Loucy (cell line): Measurements from ENCODE around the gene EXD1.

Source experiments
- H2AFZ ChIP-seq: fragments of 200-600 bp; sonication (generic); 2 replicates; pipeline ENCODE4 v1.6.0; 2016; ENCODE audit warnings: antibody characterized with exemption, mild to moderate bottlenecking, low read length, moderate library complexity
- H3F3A ChIP-seq: fragments of 200-600 bp; 2 replicates; pipeline ENCODE4 v1.6.0; 2016; ENCODE audit warnings: antibody characterized with exemption, low read depth, mild to moderate bottlenecking
- H3K27me3 ChIP-seq: fragments of 200-600 bp; sonication (generic); 2 replicates; pipeline ENCODE4 v1.6.1; 2014; ENCODE audit warnings: low read length, mild to moderate bottlenecking; ENCODE audit not compliant: insufficient read depth, poor library complexity, severe bottlenecking
- H3K36me3 ChIP-seq: fragments of 200-600 bp; sonication (generic); 2 replicates; pipeline ENCODE4 v1.6.1; 2016; ENCODE audit warnings: low read length; ENCODE audit not compliant: insufficient read depth
- H3K4me1 ChIP-seq: fragments of 200-600 bp; sonication (generic); 2 replicates; pipeline ENCODE4 v1.5.1; 2014; ENCODE audit warnings: low read length, mild to moderate bottlenecking; ENCODE audit not compliant: insufficient read depth, poor library complexity, severe bottlenecking
- H3K4me2 ChIP-seq: fragments of 200-600 bp; sonication (generic); 2 replicates; pipeline ENCODE4 v1.6.0; 2014; ENCODE audit warnings: antibody characterized with exemption, low read length, low read depth, mild to moderate bottlenecking; ENCODE audit not compliant: poor library complexity, severe bottlenecking
- H3K4me3 ChIP-seq: fragments of 200-600 bp; sonication (generic); 2 replicates; pipeline ENCODE4 v1.5.1; 2014; ENCODE audit warnings: low read length, mild to moderate bottlenecking, mixed read lengths; ENCODE audit not compliant: poor library complexity, severe bottlenecking
- H3K79me2 ChIP-seq: fragments of 200-600 bp; sonication (generic); 2 replicates; pipeline ENCODE4 v1.6.1; 2014; ENCODE audit warnings: low read length; ENCODE audit not compliant: insufficient read depth
- H3K9ac ChIP-seq: fragments of 200-600 bp; sonication (generic); 2 replicates; pipeline ENCODE4 v1.6.0; 2014; ENCODE audit warnings: mild to moderate bottlenecking, low read depth, low read length, moderate library complexity; ENCODE audit not compliant: poor library complexity, severe bottlenecking
- H3K9me2 ChIP-seq: fragments of 200-600 bp; sonication (generic); replicated peaks from 2 replicates; pipeline ENCODE4 v1.6.1; 2016; ENCODE audit warnings: low read depth, low read length, mixed read lengths
- H3K9me3 ChIP-seq: fragments of 200-600 bp; sonication (generic); 2 replicates; pipeline ENCODE4 v1.6.1; 2014; ENCODE audit warnings: mild to moderate bottlenecking, antibody characterized with exemption, low read length, low read depth; ENCODE audit not compliant: insufficient read depth
- H4K20me1 ChIP-seq: fragments of 200-600 bp; sonication (generic); 2 replicates; pipeline ENCODE4 v1.6.0; 2014; ENCODE audit warnings: antibody characterized with exemption, low read length, mild to moderate bottlenecking; ENCODE audit not compliant: insufficient read depth, poor library complexity, severe bottlenecking
- EZH2phosphoT487 ChIP-seq: fragments of 200-600 bp; IDR thresholded peaks from 2 replicates; pipeline ENCODE4 v1.6.1; 2018; ENCODE audit warnings: antibody characterized with exemption, mild to moderate bottlenecking, moderate library complexity, borderline replicate concordance
- TF ChIP-seq, protein P1 (sequence below): fragments of 200-600 bp; sonication (generic); conservative IDR thresholded peaks from 2 replicates; pipeline ENCODE4 v1.5.1; 2014; ENCODE audit warnings: mild to moderate bottlenecking, antibody characterized with exemption, low read length

EXD1 gene, protein sequence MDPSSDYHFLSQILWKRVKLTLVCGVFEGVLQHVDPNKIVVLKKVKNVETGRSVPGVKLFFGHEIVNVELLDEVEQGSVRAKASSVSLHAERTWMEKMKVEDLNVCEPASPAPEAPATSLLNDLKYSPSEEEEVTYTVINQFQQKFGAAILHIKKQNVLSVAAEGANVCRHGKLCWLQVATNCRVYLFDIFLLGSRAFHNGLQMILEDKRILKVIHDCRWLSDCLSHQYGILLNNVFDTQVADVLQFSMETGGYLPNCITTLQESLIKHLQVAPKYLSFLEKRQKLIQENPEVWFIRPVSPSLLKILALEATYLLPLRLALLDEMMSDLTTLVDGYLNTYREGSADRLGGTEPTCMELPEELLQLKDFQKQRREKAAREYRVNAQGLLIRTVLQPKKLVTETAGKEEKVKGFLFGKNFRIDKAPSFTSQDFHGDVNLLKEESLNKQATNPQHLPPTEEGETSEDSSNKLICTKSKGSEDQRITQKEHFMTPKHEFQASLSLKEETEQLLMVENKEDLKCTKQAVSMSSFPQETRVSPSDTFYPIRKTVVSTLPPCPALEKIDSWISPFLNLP

DNA sequence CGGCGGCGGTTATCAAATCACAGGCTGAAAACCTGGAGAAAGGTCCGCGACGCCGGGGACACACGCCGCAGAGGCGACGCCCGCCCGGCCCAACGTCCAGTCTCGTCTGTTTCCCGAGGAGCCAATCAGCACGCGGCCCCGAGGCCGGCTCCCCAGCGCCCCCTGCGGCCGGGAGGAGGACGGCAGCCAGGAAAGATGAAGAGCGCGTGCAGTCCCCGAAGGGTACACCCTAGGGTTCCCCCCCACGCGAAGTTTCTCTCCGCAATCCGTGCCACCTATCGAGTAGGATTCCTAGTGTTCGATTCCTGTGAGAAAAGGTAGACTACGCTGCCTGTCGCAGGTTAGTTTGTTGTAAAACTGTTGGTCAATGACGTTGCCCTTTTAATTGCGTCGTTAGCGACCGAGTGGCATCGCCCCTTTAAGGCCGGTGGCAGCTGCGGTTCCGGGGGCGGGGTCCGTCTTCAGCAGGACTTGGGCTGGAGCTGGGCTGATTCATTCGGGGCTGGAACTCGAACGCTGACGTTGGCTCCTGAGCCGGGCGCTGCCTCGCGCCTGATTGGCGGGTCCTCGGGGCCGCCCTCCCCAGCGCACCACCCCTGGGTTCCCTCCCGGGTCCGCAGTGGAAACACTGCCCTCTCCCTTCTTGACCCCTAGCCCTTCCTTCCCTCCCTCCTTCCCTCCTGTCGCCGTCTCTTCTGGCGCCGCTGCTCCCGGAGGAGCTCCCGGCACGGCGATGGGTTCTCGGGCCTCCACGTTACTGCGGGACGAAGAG lies at the start of gene EXD1, which contains the start of gene CHP1:
TSS of gene EXD1 (minus strand) at position 108 of the 772 bp plus-strand sequence. CDS start 4,182 bp downstream, outside the sequence.
TSS of gene CHP1 (plus strand) at position 619 of the 772 bp plus-strand sequence. CDS start at position 734, 115 bp downstream.
- peak within 1 kb of the TSS; percentile 84 for H2AFZ ChIP-seq
- peak within 1 kb of the TSS; percentile 95 for H3K4me2 ChIP-seq
- peak within 1 kb of the TSS; percentile 93 for H3K4me3 ChIP-seq
- H3K4me1 ChIP-seq, result peaks cover 34% of the 10 kb centered on the region
- no peaks in the 10 kb centered on the region for H3K9me3 ChIP-seq
- peak within 1 kb of the TSS; percentile 81 for H3K9ac ChIP-seq
- no peaks in the 10 kb centered on the region for H3K27me3 ChIP-seq
- H3K36me3 ChIP-seq, result no peaks in the 10 kb centered on the region
- peaks cover 48% of the 10 kb centered on the region for H3K79me2 ChIP-seq
- no peaks in the 10 kb centered on the region for H3K9me2 ChIP-seq
- no peaks in the 10 kb centered on the region for H3F3A ChIP-seq
- peaks cover 3% of the 10 kb centered on the region for H4K20me1 ChIP-seq
- TF ChIP-seq EZH2phosphoT487, result no peak
- TF ChIP-seq, protein P1, sequence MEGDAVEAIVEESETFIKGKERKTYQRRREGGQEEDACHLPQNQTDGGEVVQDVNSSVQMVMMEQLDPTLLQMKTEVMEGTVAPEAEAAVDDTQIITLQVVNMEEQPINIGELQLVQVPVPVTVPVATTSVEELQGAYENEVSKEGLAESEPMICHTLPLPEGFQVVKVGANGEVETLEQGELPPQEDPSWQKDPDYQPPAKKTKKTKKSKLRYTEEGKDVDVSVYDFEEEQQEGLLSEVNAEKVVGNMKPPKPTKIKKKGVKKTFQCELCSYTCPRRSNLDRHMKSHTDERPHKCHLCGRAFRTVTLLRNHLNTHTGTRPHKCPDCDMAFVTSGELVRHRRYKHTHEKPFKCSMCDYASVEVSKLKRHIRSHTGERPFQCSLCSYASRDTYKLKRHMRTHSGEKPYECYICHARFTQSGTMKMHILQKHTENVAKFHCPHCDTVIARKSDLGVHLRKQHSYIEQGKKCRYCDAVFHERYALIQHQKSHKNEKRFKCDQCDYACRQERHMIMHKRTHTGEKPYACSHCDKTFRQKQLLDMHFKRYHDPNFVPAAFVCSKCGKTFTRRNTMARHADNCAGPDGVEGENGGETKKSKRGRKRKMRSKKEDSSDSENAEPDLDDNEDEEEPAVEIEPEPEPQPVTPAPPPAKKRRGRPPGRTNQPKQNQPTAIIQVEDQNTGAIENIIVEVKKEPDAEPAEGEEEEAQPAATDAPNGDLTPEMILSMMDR, result peak; percentile 68

DNA sequence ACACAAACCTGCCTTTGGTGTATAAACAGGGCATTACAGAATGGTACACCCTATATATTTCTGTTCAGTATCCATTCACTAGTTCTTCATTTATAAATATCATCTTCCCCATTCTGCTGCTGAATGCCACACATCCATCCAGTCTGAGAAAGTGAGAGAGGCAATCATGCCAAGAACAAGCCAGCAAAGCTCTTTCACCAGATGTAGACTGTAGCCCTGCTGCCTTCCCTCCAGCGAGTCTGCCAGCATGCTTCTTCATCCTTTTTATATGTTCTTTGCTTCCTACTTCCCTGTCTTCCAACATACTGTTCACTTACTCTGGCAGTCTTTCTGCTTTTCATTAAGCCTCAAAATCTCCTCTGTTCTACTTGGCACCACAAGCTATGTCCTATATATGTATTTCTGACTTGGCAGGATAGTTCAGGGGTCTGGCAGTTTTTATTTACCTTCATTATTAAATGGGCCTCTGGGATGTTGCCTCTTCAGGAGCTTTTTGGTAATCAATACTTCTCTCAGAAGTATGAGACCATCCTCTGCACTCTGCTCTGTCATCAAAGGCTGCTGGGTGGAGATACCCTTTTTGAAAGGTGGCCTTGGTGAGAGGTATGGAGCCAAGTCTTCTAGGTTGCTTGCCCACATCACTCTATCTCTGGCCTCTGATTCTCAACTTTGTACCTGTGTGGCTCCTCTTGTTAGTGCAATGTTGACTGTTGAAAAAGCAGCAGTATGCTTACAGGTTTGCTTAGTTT lies 49.2 kb upstream of the EXD1 start:
- Histone ChIP-seq H3K4me1 (peaks cover 7% of the 10 kb centered on the region), H3F3A (no peaks in the 10 kb centered on the region), H3K9ac (no peak overlapping the region), H4K20me1 (peaks cover 5% of the 10 kb centered on the region), H3K9me3 (no peaks in the 10 kb centered on the region), H3K79me2 (peaks cover 10% of the 10 kb centered on the region), H3K36me3 (peaks cover 33% of the 10 kb centered on the region; the same call in 1 of the 2 replicates), H3K27me3 (peaks cover 5% of the 10 kb centered on the region), H3K4me3 (no peak overlapping the region), H3K9me2 (no peaks in the 10 kb centered on the region), H2AFZ (no peak overlapping the region), H3K4me2 (no peak overlapping the region)
- no peak for TF ChIP-seq EZH2phosphoT487
- TF ChIP-seq, protein P1, result no peak

DNA sequence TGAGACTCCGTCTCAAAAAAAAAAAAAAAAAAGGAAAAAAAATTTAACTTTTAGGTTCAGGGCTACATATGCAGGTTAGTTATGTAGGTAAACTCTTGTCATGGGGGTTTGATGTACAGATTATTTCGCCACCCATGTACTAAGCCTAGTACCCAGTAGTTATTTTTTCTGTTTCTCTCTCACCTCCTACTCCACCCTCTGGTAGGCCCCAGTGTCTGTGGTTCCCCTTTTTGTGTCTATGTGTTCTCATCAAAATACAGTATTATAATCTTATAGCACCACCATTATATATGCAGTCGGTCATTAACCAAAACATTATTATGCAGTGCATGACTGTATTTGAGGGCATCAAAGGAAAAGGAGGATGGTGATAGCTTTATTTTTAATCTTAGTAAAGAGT lies 47.8 kb upstream of the EXD1 start:
- no peak overlapping the region for H3K4me3 ChIP-seq
- H3F3A ChIP-seq, result no peaks in the 10 kb centered on the region
- H4K20me1 ChIP-seq, result no peaks in the 10 kb centered on the region
- H3K36me3 ChIP-seq, result peaks cover 38% of the 10 kb centered on the region; the same call in 1 of the 2 replicates
- H3K9me2 ChIP-seq, result no peaks in the 10 kb centered on the region
- no peak overlapping the region for H2AFZ ChIP-seq
- no peak overlapping the region for H3K9ac ChIP-seq
- no peaks in the 10 kb centered on the region for H3K9me3 ChIP-seq
- no peak for TF ChIP-seq EZH2phosphoT487
- TF ChIP-seq, protein P1, result no peak
- no peak overlapping the region for H3K4me2 ChIP-seq
- no peaks in the 10 kb centered on the region for H3K27me3 ChIP-seq
- no peaks in the 10 kb centered on the region for H3K79me2 ChIP-seq
- peaks cover 5% of the 10 kb centered on the region for H3K4me1 ChIP-seq
